ENCODE measurements around the gene ELAVL3. TPM values are rescaled to one million over a fixed set of nuclear protein-coding genes. Genes with fewer than 3 reads are reported as not detected.

The ELAVL3 gene
- total RNA-seq, 1 experiment from 2014 or later = 1.2 TPM

- H3T11ph ChIP-seq (ENCODE audit: low read length) = no peak overlapping the region
- no peaks in the 10 kb centered on the region for H3K27me3 ChIP-seq (ENCODE audit: insufficient read depth, low read length)
- H3K4me1 Mint-ChIP-seq = peaks cover 15 to 38% of the 10 kb centered on the region in 2 experiments
- H4K8ac ChIP-seq (replicated peaks; ENCODE audit: insufficient read length, low read depth, low read length) = no peak overlapping the region
- no peaks in the 10 kb centered on the region for H3K27me3 Mint-ChIP-seq (ENCODE audit: low read depth)
- H3K27ac ChIP-seq (ENCODE audit: insufficient read length, low read depth, low read length) = no peak overlapping the region
- no peak overlapping the region for H3K14ac ChIP-seq (ENCODE audit: insufficient read depth, low read length)
- H2AK5ac ChIP-seq (ENCODE audit: insufficient read length, low read length) = no peak overlapping the region
- no peaks in the 10 kb centered on the region for H3K9me3 ChIP-seq (ENCODE audit: control insufficient read depth, low read depth, low read length)
- H4K5ac ChIP-seq (ENCODE audit: insufficient read length, low read depth, low read length) = no peak overlapping the region
- H2BK20ac ChIP-seq (ENCODE audit: low read depth, low read length, poor library complexity, severe bottlenecking) = no peak overlapping the region
- H3K79me2 ChIP-seq (ENCODE audit: insufficient read depth, low read length) = no peaks in the 10 kb centered on the region
- no CpG with 5 or more reads among the region's 13 CpGs for WGBS (ENCODE audit: extremely low coverage, insufficient read length, low lambda C conversion rate)
- no peak overlapping the region; a peak in 1 of 5 replicates for H3K4me3 Mint-ChIP-seq
- H3K4me2 ChIP-seq (ENCODE audit: insufficient read depth, insufficient read length, low read length) = no peak overlapping the region
- DNase-seq = no peak
- peaks cover 8 to 32% (median 25%) of the 10 kb centered on the region in 3 experiments; a peak in 6 of 7 replicates for H3K36me3 Mint-ChIP-seq (ENCODE audit: insufficient read depth in 1 of 3, low read depth in 3 of 3)
- peak overlapping the region in 1 of 3 experiments; percentile 64; a peak in 1 of 7 replicates for H3K27ac Mint-ChIP-seq
- no peak for TF ChIP-seq CTCF (conservative IDR thresholded peaks at IDR 0.05)
- no peak overlapping the region for H3K56ac ChIP-seq (ENCODE audit: insufficient read length, low read depth, low read length)
- no peak overlapping the region for H3K4ac ChIP-seq (ENCODE audit: low read depth, low read length)
- no peak overlapping the region for H2BK12ac ChIP-seq (ENCODE audit: insufficient read length, low read depth, low read length)
- no peak overlapping the region for H3K23ac ChIP-seq (ENCODE audit: insufficient read length, low read depth, low read length)
- H2BK15ac ChIP-seq (ENCODE audit: low read depth, low read length) = no peak overlapping the region
- no peak overlapping the region for H2BK5ac ChIP-seq (ENCODE audit: insufficient read length, low read length)
- H2BK120ac ChIP-seq (ENCODE audit: low read depth, low read length, poor library complexity, severe bottlenecking) = no peak overlapping the region
- H4K91ac ChIP-seq (ENCODE audit: insufficient read length, low read depth, low read length) = no peak overlapping the region
- no peak overlapping the region for H3K18ac ChIP-seq (ENCODE audit: insufficient read length, low read depth, low read length)
- no peaks in the 10 kb centered on the region for H3K4me1 ChIP-seq (ENCODE audit: insufficient read depth, low read length)
- H3K79me1 ChIP-seq (ENCODE audit: insufficient read depth, low read depth, low read length, poor library complexity, severe bottlenecking) = no peaks in the 10 kb centered on the region
- no peaks in the 10 kb centered on the region for H3K23me2 ChIP-seq (ENCODE audit: insufficient read length, low read depth, low read length, poor library complexity, severe bottlenecking)
- no peaks in the 10 kb centered on the region; a peak in 1 of 5 replicates for H3K9me3 Mint-ChIP-seq
- no peak overlapping the region for H3K9ac ChIP-seq (ENCODE audit: extremely low read depth, insufficient read length, low read length)
- no peak overlapping the region for H2AFZ ChIP-seq (ENCODE audit: low read length)
- no peaks in the 10 kb centered on the region for H4K20me1 ChIP-seq (ENCODE audit: control insufficient read depth, insufficient read depth, insufficient read length)
Measured at GRCh38 chr19:11451327-11451870, 29.4 kb downstream of the ELAVL3 start.
